ENCODE measurements around the gene ARHGAP10. TPM values are rescaled to one million over a fixed set of nuclear protein-coding genes. Genes with fewer than 3 reads are reported as not detected.
"Not testable (repeated sequence)": the region's sequence is repeated elsewhere in the genome, so short reads cannot be mapped to it uniquely, and the experiment has no call there.

The ARHGAP10 gene
- total RNA-seq, 1 donor from 2014 or later, result 2.9 TPM

DNA sequence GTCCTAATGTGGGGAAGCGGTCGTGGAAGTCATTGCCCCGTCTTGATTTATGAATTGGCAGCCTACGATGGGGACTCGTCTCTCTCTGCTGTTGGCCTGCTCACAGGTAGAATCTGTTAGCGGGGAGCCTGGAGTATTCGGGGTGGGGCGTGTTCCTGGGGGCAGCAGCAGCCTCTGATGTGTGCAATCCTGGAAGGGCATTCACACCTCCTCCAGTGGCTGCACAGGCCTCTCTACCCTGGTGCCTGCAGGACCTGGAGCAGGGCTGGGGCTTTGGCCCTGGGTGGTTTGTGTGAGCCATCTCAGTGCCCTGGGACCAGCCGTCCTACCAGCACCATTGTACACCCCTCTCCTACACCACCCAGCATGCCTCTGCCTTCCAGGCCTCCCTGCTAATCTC is 340.9 kb downstream of the ARHGAP10 start:
- DNase-seq (ENCODE audit: low spot score in 2 of 2), result no peak
- no peak for FAIRE-seq

DNA sequence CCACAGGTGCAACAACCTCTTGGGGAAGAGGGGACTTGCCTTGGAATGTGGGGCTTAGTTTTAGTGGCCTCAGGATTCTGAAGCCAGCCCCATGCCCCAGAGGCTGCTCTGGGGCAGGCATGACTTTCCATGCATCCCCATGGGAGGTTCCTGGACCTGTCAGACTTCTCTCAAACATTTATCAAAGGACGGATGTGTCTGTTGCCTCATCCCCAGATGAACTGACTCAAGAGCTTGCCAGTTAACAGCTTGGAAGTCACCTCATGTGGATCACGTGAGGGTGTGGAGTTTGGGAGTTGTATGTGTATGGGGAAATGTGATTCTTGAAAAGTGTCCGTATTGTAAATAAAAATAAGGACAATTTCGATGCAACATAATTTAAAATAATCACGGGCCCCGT is 341.5 kb downstream of the ARHGAP10 start:
- FAIRE-seq (no peak), DNase-seq (ENCODE audit: low spot score in 2 of 2) (no peak)

DNA sequence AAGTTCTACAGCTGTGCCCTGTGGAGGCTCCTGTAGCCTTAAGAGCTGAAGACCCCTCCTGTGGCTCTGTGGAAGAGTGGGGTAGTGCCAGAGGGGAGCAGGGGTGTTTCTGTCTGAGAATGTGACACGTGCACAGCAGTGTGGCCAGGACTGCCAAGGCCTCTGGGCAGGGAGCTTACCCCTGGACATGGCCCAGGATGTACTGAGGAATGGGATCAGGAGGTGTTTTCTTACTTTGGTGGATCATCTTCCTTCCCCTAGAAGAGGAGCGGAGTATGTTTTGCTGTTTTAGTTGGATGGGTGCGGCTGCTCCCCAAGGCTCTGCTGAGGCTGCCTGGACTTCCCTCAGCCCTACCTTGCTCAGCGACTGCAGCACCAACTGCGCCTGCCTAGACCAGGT is 342.6 kb downstream of the ARHGAP10 start:
- FAIRE-seq, result no peak
- DNase-seq (ENCODE audit: low spot score in 2 of 2), result no peak

DNA sequence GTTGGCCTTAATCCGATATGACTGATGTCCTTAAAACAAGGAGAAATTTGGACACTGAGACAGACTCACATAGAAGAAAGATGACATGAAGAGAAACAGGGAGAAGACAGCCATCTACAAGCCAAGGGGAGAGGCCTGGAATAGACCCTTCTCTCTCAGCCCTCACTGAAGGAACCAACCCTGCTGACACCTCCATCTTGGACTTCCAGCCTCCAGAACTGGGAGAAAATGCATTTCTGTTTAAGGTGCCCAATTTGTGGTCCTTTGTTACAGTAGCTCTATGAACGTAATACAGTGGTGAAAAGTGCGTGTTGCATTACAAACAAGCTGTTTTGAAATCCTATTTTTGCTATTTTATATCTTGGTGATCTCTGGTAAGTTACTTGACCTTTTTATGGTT is 343.6 kb downstream of the ARHGAP10 start:
- no peak for FAIRE-seq
- DNase-seq (ENCODE audit: low spot score in 2 of 2), result no peak

DNA sequence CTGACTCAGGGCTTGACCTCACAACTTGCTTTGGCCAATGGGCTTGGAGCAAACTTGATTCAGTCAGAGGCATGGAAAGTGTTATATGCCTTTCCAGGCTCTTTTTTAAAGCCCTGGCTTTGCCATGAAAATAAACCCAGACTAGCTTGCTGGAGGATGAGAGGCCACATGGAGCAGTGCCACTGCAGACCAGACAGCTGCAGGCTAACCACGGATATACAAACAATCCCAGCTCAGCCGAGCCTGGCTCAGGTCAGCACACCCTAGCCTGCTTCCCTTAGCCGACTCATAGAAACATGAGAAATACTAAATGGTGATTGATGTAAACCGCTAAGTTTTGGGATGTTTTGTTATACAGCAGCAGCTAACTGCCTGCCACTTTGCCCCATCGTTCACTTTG is 345.1 kb downstream of the ARHGAP10 start:
- no peak for DNase-seq (ENCODE audit: low spot score in 2 of 2)
- no peak for FAIRE-seq

DNA sequence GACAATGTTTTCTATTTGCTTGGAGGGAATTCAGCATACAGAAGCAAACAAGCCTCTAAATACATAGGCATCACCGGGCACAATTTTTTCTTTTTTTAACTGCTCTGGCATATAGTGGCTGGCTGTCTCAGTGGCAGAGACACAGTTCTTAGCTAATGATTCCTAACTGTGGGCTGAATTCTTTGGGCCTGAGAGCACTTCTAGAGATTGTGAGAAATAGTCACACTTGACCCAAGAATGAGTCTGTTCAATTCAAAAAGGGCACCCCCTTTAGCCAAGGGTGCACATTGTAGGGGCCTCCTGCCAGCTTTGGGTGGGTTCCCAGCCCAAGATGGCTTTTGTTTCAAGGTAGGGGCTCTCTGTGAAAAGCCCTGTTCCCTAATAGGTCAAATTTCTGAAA is 345.7 kb downstream of the ARHGAP10 start:
- no peak for FAIRE-seq

DNA sequence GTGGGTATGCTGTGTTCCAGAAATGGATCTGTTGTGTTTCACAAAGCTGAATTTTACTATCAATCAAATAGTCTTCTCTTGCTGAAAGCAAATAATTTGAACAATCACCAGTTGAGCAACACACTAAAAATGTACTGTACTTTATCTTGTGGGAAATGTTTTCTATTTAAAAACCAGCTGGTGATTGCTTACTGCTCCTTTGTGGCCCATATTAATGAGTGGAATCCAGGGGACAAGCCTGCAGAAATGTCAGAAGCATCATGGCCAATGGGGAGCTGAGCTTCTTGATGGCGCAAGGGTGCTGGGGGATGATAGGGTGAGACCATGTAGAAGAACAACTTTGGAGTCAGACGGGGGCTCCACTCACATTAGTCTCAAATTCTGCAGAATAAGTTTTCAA is 346.2 kb downstream of the ARHGAP10 start:
- FAIRE-seq, result no peak
- no peak for DNase-seq (ENCODE audit: low spot score in 2 of 2)

More for the DNA sequence above, 345.7 kb downstream of the ARHGAP10 start:
- no peak for DNase-seq (ENCODE audit: low spot score in 2 of 2)

DNA sequence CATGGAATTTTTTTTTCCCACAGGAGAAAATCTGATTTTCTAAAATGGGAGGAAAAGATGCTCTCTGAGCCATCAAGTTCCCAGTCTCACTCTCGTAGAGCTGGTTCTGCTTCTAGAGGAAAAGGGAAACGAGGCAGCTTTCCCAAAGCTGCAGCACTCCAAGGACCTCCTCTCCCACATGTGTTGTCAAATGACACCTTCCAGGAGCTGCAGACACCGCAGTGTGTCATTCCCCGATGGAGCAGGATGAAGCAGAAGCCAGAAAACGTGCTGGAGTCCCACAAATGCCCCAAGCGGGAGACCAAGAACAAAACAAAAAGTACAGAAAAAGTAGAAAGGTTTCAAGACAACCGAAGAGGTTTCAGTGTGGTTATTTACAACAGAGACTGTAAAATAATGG is 348.1 kb downstream of the ARHGAP10 start:
- no peak for DNase-seq (ENCODE audit: low spot score in 2 of 2)
- FAIRE-seq, result no peak

DNA sequence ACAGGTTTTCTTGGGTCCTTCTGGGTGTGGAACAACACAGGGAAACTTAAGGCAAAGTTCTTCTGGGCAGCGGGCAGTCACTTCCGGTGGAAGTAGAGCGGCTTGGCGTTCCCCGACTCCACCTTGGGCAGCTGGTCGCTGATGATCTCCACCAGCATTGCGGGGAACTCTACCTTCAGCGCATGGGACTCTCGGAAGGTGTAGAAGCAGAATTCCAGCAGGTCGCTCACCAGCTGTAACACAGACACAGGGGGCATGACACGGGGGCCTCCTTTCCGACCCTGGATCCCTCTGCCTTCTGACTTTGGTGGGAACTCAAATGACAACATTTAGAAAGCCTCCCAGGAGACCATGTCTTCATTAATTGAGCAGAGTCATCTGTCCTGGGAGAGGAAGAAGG is 349.4 kb downstream of the ARHGAP10 start:
- DNase-seq (ENCODE audit: low spot score in 2 of 2) (no peak), FAIRE-seq (no peak)

DNA sequence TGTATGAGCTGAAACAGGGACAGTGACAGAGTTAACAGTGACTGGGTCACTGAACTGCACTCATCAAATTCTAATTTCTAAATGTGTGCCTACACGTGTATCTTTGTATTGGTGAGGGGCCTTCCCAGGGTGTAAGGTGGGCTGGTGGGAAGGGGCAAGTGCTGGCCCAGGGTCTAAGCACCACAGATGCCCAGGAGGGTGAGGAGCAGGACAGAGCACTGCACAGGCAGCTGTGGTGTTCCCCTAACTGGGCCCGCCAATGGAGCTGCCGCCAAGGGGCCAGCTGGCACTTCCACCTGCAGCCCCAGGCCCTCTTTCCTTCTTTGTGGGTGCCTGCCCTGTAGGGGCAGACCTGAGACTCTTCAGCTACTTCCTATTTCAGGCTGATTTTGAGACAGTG is 349.9 kb downstream of the ARHGAP10 start:
- FAIRE-seq (no peak), DNase-seq (ENCODE audit: low spot score in 2 of 2) (no peak)

DNA sequence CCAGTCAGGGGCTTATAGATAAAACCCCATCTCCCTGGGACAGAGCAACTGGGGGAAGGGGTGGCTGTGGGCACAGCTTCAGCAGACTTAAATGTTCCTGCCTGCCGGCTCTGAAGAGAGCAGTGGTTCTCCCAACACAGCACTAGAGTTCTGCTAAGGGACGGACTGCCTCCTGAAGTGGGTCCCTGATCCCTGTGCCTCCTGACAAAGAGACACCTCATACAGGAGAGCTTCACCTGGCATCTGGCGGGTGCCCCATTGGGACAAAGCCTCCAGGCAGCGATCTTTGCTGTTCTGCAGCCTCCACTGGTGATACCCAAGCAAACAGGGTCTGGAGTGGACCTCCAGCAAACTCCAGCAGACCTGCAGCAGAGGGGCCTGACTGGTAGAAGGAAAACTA is 351.2 kb downstream of the ARHGAP10 start:
- not testable (repeated sequence) for FAIRE-seq; DNase-seq (ENCODE audit: low spot score in 2 of 2)

DNA sequence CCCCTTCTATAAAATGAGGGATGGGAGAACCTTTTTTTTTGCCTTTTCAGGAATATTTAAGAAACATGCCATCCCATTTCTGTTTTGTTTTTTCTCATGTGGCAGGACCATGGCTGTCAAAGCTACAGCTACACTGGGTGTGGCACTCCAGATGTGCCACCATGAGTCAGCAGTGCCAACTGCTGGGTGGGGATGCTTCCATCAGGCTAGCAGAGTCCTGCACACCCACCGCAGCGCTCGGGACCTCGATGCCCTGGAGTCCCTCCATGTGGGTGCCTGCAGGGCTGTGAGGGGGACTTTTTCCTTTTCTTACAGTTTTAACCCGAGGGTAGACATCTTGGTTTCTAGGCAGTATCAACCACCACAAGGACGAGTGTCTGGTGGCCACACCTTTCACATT is 357.7 kb downstream of the ARHGAP10 start:
- FAIRE-seq, result no peak
- DNase-seq (ENCODE audit: low spot score in 2 of 2), result no peak

DNA sequence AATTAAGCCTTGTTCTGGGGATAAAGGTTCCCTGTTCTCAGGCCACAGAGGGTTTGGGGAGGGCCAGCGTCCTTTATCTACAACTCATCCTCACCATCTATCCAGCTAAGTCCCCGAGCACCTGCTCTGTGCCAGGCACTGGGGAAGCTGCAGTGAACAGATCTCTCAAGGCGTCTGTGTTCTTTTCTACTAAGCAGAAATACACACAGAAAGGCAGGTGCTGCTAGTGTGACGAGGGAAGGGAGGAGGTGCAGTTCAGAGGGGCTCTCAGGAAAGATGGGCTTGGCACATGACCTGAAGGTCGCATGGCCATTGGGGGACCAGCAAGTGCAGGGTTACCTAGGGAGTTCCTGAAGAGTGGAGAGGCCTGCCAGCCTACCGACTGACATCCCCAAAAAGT is 358.1 kb downstream of the ARHGAP10 start:
- DNase-seq (ENCODE audit: low spot score in 2 of 2) (no peak), FAIRE-seq (no peak)

DNA sequence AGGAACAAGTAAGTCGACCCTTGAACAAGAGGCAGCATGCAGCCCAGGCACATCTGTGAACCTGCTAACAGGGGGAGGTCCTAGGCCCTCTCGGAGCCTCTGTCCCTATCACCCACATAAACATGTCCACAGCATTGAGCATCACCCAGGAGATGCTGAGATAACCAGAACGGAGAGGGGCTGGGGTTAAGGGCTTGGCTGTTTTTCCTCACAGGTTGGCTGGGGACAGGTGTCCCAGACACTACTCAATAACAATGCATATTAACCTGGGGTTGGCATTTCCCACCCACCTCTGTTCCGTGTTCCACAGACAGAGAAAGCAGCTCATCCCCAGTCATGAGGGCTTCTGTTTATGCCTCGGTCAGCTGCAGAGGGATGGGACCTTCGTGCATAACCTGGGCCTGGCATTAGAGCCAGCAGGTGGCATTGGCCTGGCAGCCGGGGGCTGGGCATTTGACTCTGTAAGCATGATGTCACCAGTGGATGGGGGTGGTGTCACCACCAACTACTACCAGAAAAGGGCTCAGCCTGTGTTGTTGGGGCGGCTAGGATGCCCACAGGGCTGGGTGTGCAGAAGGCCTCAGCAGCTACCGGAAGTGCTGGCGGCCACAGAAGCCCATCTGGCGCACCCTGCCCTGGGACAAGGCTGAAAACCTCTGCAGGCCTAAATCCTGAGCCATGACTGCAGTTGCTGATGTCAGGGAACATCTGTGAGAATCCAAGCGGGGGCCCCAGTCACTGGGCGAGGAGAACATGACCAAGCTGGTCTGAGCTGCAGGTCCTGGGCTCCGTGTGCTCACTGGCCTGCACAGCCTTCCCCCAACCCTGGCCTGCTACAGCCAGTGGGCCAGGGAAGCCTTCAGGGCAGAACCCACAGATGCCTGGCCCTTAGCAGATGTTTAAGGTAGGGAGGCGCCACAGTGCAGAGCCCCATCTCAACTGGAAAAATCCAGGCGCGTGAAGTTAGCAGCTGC is 358.9 kb downstream of the ARHGAP10 start:
- DNase-seq (ENCODE audit: low spot score in 2 of 2), result no peak
- FAIRE-seq, result no peak

DNA sequence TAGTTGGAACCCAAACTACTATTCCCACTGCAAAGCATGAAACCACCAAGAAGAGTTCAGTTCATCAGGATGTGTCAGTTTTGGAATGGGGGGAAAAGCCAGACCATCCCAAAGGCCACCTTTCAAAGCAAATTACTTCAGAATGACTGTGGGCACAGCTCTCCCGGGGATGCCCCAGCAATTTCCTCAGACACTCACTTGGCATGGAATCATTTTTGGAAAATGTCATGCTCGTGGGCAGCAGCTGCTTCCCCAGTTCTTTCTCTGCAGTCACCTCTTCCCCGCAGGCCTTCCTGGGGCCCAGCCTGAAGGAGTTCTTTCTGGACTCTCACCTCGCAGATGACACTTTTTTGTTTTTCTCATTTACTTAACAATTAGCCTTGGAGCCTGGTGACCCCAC is 360.0 kb downstream of the ARHGAP10 start:
- DNase-seq (ENCODE audit: low spot score in 2 of 2), result no peak
- no peak for FAIRE-seq

DNA sequence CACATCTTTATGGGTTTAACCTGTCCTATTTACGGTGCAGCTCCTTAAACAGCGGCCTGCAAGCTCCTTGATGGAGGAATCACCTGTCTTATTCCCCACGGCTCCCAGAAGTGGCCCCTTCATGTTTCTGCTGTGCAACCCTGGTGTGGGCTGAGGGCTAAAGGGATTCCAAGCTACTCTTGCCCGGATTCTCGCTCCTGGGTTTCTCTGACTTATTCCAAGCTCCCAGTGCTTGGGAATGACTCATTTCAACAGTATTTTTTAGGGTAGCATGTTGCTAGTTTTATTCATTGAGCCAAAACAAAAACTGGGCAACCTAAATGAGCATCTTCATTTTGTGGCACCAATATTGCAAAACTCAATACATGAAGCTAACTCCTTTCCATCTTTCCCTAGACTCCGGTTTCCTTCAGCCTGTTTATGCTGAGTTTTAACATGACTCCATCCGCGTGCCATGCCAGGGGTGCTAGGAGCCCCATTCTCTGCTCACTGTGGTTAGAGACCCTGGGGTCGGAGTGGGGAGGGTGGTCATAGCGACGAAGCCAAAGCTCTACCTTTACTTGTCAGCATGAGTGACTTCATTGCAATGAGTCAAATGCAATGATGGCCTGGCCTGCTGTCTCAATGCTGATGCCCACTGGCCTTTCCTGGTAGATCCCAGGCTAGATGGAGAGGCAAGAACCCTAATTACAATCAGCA is 360.6 kb downstream of the ARHGAP10 start:
- DNase-seq (ENCODE audit: low spot score in 2 of 2), result no peak
- FAIRE-seq, result no peak

DNA sequence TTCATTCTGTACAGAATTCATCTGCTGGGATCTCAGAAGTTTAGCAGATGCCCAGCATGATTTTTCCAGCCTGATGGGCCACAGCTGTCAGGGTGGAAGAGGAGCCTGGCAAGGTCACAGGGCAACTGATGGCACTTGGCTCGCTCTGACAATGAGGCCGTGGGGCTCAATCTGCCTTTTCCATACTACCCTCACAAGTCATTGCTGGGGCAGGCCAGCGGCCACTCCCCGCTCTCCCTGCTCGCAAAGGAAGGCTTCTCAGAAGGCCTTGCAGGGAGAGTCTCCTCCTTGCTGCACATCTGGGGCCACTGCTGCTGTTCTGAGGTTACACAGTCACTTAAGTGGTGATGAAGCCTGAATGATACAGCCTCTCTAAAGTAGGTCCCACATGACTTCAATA is 361.2 kb downstream of the ARHGAP10 start:
- no peak for DNase-seq (ENCODE audit: low spot score in 2 of 2)
- no peak for FAIRE-seq

DNA sequence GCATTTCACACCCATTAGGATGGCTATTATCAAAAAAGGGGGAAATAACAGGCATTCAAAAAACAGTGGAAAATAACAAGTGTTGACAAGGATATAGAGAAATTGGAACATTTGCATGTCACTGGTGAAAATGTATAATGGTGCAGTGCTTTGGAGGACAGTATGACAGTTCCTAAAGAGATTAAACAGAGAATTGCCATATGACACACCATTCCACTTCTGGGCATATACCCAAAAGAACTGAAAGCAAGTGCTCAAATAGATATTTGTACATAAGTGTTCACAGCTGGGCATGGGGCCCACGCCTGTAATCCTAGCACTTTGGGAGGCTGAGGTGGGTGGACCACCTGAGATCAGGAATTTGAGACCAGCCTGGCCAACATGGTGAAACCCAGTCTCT is 362.3 kb downstream of the ARHGAP10 start:
- FAIRE-seq (no peak), DNase-seq (ENCODE audit: low spot score in 2 of 2) (no peak)

DNA sequence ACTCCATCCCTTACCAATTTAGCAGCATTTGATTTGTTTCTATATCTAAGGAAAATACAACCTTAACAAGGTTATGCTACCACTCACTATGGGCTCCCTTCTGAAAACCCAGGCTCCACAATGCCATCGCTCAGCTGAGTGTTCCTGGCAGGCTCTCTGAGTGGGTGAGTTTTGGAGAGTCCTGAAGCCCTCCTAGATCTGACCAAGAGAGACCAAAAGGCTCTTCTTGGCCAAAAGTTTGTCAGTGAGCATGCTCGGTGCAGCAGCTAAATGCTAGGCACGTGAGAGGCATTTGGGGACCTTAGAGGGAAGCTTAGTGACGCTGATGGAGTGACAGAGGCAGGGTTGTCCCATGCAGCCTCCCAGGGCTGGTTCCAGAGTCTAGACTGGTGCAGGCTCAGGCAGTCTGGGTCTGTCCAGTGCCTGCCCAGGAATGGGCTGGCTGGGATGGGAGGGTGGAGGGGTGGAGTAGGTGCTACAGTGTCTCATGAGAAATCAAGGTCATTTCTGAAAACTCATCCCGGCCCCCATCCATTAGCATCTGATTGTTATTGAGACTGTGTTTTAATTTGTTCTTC is 363.5 kb downstream of the ARHGAP10 start:
- FAIRE-seq (no peak), DNase-seq (ENCODE audit: low spot score in 2 of 2) (no peak)

DNA sequence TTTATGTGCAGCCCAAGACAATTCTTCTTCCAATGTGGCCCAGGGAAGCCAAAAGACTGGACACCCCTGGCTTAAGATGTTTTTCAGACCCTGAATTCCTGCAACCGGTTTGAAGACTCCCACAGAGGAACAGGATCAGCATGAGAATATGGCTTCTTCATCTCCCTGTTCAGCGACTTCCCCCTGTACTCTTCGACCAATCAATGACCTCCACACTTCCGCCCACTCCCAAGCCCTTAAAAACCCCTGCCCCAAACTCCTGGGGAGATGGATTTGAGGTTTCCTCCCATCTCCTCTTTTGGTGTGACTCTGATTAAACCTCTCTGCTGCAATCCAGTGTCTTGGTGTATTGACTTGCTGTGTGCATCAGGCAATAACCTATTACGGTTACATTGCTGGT is 365.9 kb downstream of the ARHGAP10 start:
- no peak for DNase-seq (ENCODE audit: low spot score in 2 of 2)
- no peak for FAIRE-seq

DNA sequence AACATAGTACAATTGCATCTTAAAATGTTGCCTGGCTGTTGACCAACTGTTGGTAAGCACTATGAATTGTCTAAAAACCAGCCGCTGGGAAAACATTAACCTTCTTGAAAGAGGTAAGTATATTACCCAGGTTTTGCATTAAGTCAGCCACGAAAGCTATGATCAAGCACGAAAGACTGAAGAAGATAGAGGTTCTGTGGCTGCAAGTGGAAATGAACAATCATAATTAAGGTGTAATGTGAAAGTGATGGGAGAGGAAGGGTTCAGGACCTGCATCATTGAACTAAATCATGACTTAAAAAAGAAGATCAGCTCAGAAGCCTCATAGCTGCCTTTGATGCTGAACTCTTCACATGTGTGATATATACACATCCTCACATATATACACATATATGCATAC is 369.3 kb downstream of the ARHGAP10 start:
- no peak for DNase-seq (ENCODE audit: low spot score in 2 of 2)
- FAIRE-seq, result no peak

Data from frontal cortex (tissue), 4 donors.